Measurements from ENCODE around the gene CCDC73.

CCDC73 gene

DNA sequence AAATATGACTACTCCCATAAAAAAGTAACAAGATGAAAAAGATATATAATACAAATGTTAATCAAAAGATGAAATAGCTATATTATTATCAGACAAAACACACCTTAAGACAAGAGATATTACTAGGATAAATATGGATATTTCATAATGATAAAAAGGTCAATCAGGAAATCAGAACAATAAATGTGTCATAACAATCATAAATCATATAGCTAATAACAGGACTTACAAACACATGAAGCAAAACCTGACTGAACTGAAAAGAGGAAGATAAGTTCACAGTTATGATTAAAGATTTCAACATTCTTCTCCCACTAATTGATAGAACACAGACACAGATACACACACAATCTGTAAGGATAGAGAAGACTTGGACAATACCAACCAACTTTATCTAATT lies 163.6 kb downstream of the CCDC73 start:
- Histone ChIP-seq H3K4me3 (replicated peaks; ENCODE audit: insufficient read depth, low read length) (no peak overlapping the region), H3K27ac (replicated peaks) (no peak overlapping the region), H3K27me3 (ENCODE audit: insufficient read depth, poor library complexity, severe bottlenecking) (no peaks in the 10 kb centered on the region)
- no peak for DNase-seq (ENCODE audit: low read depth in 1 of 2, low spot score in 1 of 2)
- TF ChIP-seq, protein P1, sequence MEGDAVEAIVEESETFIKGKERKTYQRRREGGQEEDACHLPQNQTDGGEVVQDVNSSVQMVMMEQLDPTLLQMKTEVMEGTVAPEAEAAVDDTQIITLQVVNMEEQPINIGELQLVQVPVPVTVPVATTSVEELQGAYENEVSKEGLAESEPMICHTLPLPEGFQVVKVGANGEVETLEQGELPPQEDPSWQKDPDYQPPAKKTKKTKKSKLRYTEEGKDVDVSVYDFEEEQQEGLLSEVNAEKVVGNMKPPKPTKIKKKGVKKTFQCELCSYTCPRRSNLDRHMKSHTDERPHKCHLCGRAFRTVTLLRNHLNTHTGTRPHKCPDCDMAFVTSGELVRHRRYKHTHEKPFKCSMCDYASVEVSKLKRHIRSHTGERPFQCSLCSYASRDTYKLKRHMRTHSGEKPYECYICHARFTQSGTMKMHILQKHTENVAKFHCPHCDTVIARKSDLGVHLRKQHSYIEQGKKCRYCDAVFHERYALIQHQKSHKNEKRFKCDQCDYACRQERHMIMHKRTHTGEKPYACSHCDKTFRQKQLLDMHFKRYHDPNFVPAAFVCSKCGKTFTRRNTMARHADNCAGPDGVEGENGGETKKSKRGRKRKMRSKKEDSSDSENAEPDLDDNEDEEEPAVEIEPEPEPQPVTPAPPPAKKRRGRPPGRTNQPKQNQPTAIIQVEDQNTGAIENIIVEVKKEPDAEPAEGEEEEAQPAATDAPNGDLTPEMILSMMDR (IDR thresholded peaks at IDR 0.05; ENCODE audit: insufficient read depth, low read length): no peak
- TF ChIP-seq SPI1 (IDR thresholded peaks at IDR 0.05; ENCODE audit: borderline replicate concordance, low read depth): no peak
- TF ChIP-seq GABPA (IDR thresholded peaks at IDR 0.05; ENCODE audit: low read depth): no peak
- TF ChIP-seq, protein P2, sequence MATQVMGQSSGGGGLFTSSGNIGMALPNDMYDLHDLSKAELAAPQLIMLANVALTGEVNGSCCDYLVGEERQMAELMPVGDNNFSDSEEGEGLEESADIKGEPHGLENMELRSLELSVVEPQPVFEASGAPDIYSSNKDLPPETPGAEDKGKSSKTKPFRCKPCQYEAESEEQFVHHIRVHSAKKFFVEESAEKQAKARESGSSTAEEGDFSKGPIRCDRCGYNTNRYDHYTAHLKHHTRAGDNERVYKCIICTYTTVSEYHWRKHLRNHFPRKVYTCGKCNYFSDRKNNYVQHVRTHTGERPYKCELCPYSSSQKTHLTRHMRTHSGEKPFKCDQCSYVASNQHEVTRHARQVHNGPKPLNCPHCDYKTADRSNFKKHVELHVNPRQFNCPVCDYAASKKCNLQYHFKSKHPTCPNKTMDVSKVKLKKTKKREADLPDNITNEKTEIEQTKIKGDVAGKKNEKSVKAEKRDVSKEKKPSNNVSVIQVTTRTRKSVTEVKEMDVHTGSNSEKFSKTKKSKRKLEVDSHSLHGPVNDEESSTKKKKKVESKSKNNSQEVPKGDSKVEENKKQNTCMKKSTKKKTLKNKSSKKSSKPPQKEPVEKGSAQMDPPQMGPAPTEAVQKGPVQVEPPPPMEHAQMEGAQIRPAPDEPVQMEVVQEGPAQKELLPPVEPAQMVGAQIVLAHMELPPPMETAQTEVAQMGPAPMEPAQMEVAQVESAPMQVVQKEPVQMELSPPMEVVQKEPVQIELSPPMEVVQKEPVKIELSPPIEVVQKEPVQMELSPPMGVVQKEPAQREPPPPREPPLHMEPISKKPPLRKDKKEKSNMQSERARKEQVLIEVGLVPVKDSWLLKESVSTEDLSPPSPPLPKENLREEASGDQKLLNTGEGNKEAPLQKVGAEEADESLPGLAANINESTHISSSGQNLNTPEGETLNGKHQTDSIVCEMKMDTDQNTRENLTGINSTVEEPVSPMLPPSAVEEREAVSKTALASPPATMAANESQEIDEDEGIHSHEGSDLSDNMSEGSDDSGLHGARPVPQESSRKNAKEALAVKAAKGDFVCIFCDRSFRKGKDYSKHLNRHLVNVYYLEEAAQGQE (IDR thresholded peaks at IDR 0.05; ENCODE audit: insufficient replicate concordance, low read depth): no peak
- no peak for TF ChIP-seq POLR2AphosphoS5 (IDR thresholded peaks at IDR 0.05; ENCODE audit: low read depth)

DNA sequence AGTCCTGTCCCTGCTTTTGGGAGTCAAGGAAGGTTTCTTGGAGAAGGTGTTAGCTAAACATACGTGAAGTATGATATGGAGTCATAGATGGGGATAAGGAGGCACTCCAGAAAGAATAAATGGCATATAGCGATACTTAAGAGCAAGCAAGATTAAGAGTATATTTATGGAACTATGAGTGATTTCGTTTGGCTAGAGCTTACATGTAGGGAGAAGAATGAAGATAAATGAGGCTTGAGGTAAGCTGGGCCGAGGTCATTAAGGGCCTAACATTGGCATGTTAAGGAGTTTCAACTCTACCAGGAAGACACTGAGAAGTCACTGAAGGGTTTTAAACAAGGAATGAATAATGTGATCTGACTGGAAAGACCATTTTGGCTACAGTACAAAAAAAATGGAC lies 177.6 kb downstream of the CCDC73 start:
- no peak for DNase-seq (ENCODE audit: low read depth in 1 of 2, low spot score in 1 of 2)
- Histone ChIP-seq H3K27me3 (ENCODE audit: insufficient read depth, poor library complexity, severe bottlenecking) (no peaks in the 10 kb centered on the region), H3K4me3 (replicated peaks; ENCODE audit: insufficient read depth, low read length) (no peak overlapping the region), H3K27ac (replicated peaks) (no peak overlapping the region)
- TF ChIP-seq POLR2AphosphoS5 (IDR thresholded peaks at IDR 0.05; ENCODE audit: low read depth) (no peak), SPI1 (IDR thresholded peaks at IDR 0.05; ENCODE audit: borderline replicate concordance, low read depth) (no peak), GABPA (IDR thresholded peaks at IDR 0.05; ENCODE audit: low read depth) (no peak)
- TF ChIP-seq, protein P2 (IDR thresholded peaks at IDR 0.05; ENCODE audit: insufficient replicate concordance, low read depth): no peak
- TF ChIP-seq, protein P1 (IDR thresholded peaks at IDR 0.05; ENCODE audit: insufficient read depth, low read length): no peak

DNA sequence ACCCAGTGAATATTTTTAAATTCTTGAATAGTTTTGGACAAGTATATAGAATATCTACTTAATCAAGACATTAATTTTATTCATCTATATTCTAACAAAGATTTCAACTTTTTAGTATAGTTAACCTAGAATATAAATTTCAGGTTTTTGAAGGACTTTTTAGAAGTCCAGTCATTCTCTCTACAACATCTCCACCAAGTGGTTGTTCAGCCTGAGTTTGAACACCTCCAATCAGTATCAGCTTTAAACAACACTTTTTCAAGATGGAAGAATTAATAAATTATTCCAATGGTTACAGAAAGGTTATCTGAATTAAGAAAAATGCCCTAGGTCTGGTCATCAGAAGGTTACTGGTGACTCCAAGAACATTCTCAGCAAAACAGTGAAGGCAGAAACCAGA lies 179.0 kb downstream of the CCDC73 start:
- no peak overlapping the region for H3K27ac ChIP-seq (replicated peaks)
- no peaks in the 10 kb centered on the region for H3K27me3 ChIP-seq (ENCODE audit: insufficient read depth, poor library complexity, severe bottlenecking)
- TF ChIP-seq SPI1 (IDR thresholded peaks at IDR 0.05; ENCODE audit: borderline replicate concordance, low read depth) (no peak), POLR2AphosphoS5 (IDR thresholded peaks at IDR 0.05; ENCODE audit: low read depth) (no peak), GABPA (IDR thresholded peaks at IDR 0.05; ENCODE audit: low read depth) (no peak)
- TF ChIP-seq, protein P1 (IDR thresholded peaks at IDR 0.05; ENCODE audit: insufficient read depth, low read length): no peak
- TF ChIP-seq, protein P2 (IDR thresholded peaks at IDR 0.05; ENCODE audit: insufficient replicate concordance, low read depth): no peak
- no peak for DNase-seq (ENCODE audit: low read depth in 1 of 2, low spot score in 1 of 2)
- H3K4me3 ChIP-seq (replicated peaks; ENCODE audit: insufficient read depth, low read length): no peak overlapping the region
